H9 (cell line): ENCODE measurements around the gene MOV10L1. TPM values are rescaled to one million over a fixed set of nuclear protein-coding genes. Genes with fewer than 3 reads are reported as not detected.

Experiments
- DNase-seq: peaks from one replicate; pipeline ENCODE4 v3.0.0-alpha.2; 2017
- H2AFZ ChIP-seq: one replicate; pipeline ENCODE4 v1.6.1; 2013; ENCODE audit warnings: mild to moderate bottlenecking, low read length, control low read depth, moderate library complexity
- H2AK5ac ChIP-seq: 2 replicates; pipeline ENCODE4 v1.6.1; 2013; ENCODE audit warnings: low read length, control low read depth, mixed read lengths; ENCODE audit not compliant: insufficient read length
- H2BK120ac ChIP-seq: one replicate; pipeline ENCODE4 v1.6.1; 2013; ENCODE audit warnings: low read depth, mild to moderate bottlenecking, low read length, control low read depth, inconsistent platforms; ENCODE audit not compliant: poor library complexity, severe bottlenecking
- H2BK12ac ChIP-seq: 2 replicates; pipeline ENCODE4 v1.6.1; 2013; ENCODE audit warnings: low read length, control low read depth, mixed read lengths, low read depth; ENCODE audit not compliant: insufficient read length
- H2BK15ac ChIP-seq: 2 replicates; pipeline ENCODE4 v1.6.1; 2013; ENCODE audit warnings: low read depth, low read length, control low read depth
- H2BK20ac ChIP-seq: one replicate; pipeline ENCODE4 v1.6.1; 2013; ENCODE audit warnings: low read depth, mild to moderate bottlenecking, low read length, control low read depth, inconsistent platforms; ENCODE audit not compliant: poor library complexity, severe bottlenecking
- H2BK5ac ChIP-seq: 2 replicates; pipeline ENCODE4 v1.6.1; 2013; ENCODE audit warnings: low read length, control low read depth, mixed read lengths; ENCODE audit not compliant: insufficient read length
- H3K14ac ChIP-seq: 2 replicates; pipeline ENCODE4 v1.6.1; 2013; ENCODE audit warnings: low read length, control low read depth; ENCODE audit not compliant: insufficient read depth
- H3K18ac ChIP-seq: 2 replicates; pipeline ENCODE4 v1.6.1; 2013; ENCODE audit warnings: low read depth, mild to moderate bottlenecking, mixed read lengths, low read length, control low read depth; ENCODE audit not compliant: insufficient read length
- H3K23ac ChIP-seq: 2 replicates; pipeline ENCODE4 v1.6.1; 2013; ENCODE audit warnings: low read length, control low read depth, mixed read lengths, low read depth; ENCODE audit not compliant: insufficient read length
- H3K23me2 ChIP-seq: 2 replicates; pipeline ENCODE4 v1.6.1; 2013; ENCODE audit warnings: low read depth, mild to moderate bottlenecking, mixed read lengths, low read length, control low read depth; ENCODE audit not compliant: insufficient read length, poor library complexity, severe bottlenecking
- H3K27ac ChIP-seq: 2 replicates; pipeline ENCODE4 v1.5.1; 2013; ENCODE audit warnings: low read length, control low read depth, mixed read lengths, low read depth; ENCODE audit not compliant: insufficient read length
- H3K27me3 ChIP-seq: 2 replicates; pipeline ENCODE4 v1.6.1; 2013; ENCODE audit warnings: low read length, control low read depth, inconsistent platforms; ENCODE audit not compliant: insufficient read depth
- H3K4ac ChIP-seq: 2 replicates; pipeline ENCODE4 v1.6.1; 2013; ENCODE audit warnings: low read depth, mild to moderate bottlenecking, control low read depth, inconsistent platforms, low read length, moderate library complexity
- H3K4me1 ChIP-seq: 2 replicates; pipeline ENCODE4 v1.6.1; 2013; ENCODE audit warnings: low read length, control low read depth, inconsistent platforms; ENCODE audit not compliant: insufficient read depth
- H3K4me2 ChIP-seq: 2 replicates; pipeline ENCODE4 v1.6.1; 2013; ENCODE audit warnings: low read length, control low read depth, mixed read lengths; ENCODE audit not compliant: insufficient read length, insufficient read depth
- H3K56ac ChIP-seq: 2 replicates; pipeline ENCODE4 v1.6.1; 2013; ENCODE audit warnings: low read depth, mild to moderate bottlenecking, mixed read lengths, low read length, control low read depth; ENCODE audit not compliant: insufficient read length
- H3K79me1 ChIP-seq: 2 replicates; pipeline ENCODE4 v1.6.1; 2013; ENCODE audit warnings: low read depth, mild to moderate bottlenecking, moderate library complexity, low read length, control low read depth, inconsistent platforms; ENCODE audit not compliant: insufficient read depth, poor library complexity, severe bottlenecking
- H3K79me2 ChIP-seq: 2 replicates; pipeline ENCODE4 v1.6.1; 2013; ENCODE audit warnings: low read length, control low read depth, inconsistent platforms; ENCODE audit not compliant: insufficient read depth
- H3K9ac ChIP-seq: 2 replicates; pipeline ENCODE4 v1.6.1; 2013; ENCODE audit warnings: low read length, control low read depth, mixed read lengths; ENCODE audit not compliant: insufficient read length; ENCODE audit errors: extremely low read depth
- H3K9me3 ChIP-seq: one replicate; pipeline ENCODE4 v1.6.1; 2013; ENCODE audit warnings: low read depth, low read length, inconsistent platforms; ENCODE audit not compliant: control insufficient read depth
- H3T11ph ChIP-seq: one replicate; pipeline ENCODE4 v1.6.1; 2013; ENCODE audit warnings: mild to moderate bottlenecking, low read length, control low read depth, inconsistent platforms
- H4K20me1 ChIP-seq: one replicate; pipeline ENCODE4 v1.6.1; 2013; ENCODE audit not compliant: control insufficient read depth, insufficient read length, insufficient read depth
- H4K5ac ChIP-seq: 2 replicates; pipeline ENCODE4 v1.6.1; 2013; ENCODE audit warnings: low read depth, mild to moderate bottlenecking, mixed read lengths, low read length, control low read depth; ENCODE audit not compliant: insufficient read length
- H4K8ac ChIP-seq: replicated peaks from 2 replicates; pipeline ENCODE4 v1.6.1; 2013; ENCODE audit warnings: low read length, control low read depth, mixed read lengths, low read depth; ENCODE audit not compliant: insufficient read length
- H4K91ac ChIP-seq: 2 replicates; pipeline ENCODE4 v1.6.1; 2013; ENCODE audit warnings: low read depth, mild to moderate bottlenecking, moderate library complexity, mixed read lengths, low read length, control low read depth; ENCODE audit not compliant: insufficient read length
- H3K27ac Mint-ChIP-seq, 3 experiments: 2 replicates in 2 of 3; 3 replicates in 1 of 3; pipeline ENCODE4 v1.8.0; 2020 to 2021; ENCODE audit warnings: mixed read lengths in 3 of 3, mild to moderate bottlenecking in 1 of 3, moderate library complexity in 1 of 3
- H3K27me3 Mint-ChIP-seq: 2 replicates; pipeline ENCODE4 v1.8.0; 2021; ENCODE audit warnings: low read depth, mild to moderate bottlenecking, moderate library complexity, mixed read lengths
- H3K36me3 Mint-ChIP-seq, 3 experiments: 2 replicates in 2 of 3; 3 replicates in 1 of 3; pipeline ENCODE4 v1.8.0; 2020 to 2021; ENCODE audit warnings: low read depth in 3 of 3, mixed read lengths in 3 of 3; ENCODE audit not compliant: insufficient read depth in 1 of 3
- H3K4me1 Mint-ChIP-seq, 2 experiments: 2 replicates each; pipeline ENCODE4 v1.8.0; 2020; ENCODE audit warnings: mixed read lengths in 2 of 2
- H3K4me3 Mint-ChIP-seq, 2 experiments: 2 replicates in 1 of 2; 3 replicates in 1 of 2; pipeline ENCODE4 v1.8.0; 2020 to 2021; ENCODE audit warnings: mild to moderate bottlenecking in 2 of 2, mixed read lengths in 2 of 2, moderate library complexity in 1 of 2
- H3K9me3 Mint-ChIP-seq, 2 experiments: 2 replicates in 1 of 2; 3 replicates in 1 of 2; pipeline ENCODE4 v1.8.0; 2020; ENCODE audit warnings: mild to moderate bottlenecking in 2 of 2, mixed read lengths in 2 of 2, moderate library complexity in 1 of 2
- WGBS: extraction: QIAGEN DNeasy Blood & Tissue Kit; methylation state at CpG from one replicate; pipeline ENCODE4 v1.1.7; 2013; ENCODE audit warnings: missing lambda C conversion rate, low lambda C conversion rate, mixed read lengths; ENCODE audit not compliant: insufficient read length; ENCODE audit errors: extremely low coverage; 5-methylcytosine and 5-hydroxymethylcytosine counted together
- total RNA-seq: library from RNA; stranded (reverse); gene quantifications from 2 replicates; pipeline ENCODE4 v1.2.1, GENCODE V29; 2021
- TF ChIP-seq, protein P1 (sequence below): fragments of 200-600 bp; sonication (generic); conservative IDR thresholded peaks from 3 replicates; pipeline ENCODE4 v1.8.0; 2021; ENCODE audit warnings: antibody characterized with exemption, mild to moderate bottlenecking

Gene MOV10L1
- total RNA-seq, 1 experiment from 2014 or later, result not detected

DNA sequence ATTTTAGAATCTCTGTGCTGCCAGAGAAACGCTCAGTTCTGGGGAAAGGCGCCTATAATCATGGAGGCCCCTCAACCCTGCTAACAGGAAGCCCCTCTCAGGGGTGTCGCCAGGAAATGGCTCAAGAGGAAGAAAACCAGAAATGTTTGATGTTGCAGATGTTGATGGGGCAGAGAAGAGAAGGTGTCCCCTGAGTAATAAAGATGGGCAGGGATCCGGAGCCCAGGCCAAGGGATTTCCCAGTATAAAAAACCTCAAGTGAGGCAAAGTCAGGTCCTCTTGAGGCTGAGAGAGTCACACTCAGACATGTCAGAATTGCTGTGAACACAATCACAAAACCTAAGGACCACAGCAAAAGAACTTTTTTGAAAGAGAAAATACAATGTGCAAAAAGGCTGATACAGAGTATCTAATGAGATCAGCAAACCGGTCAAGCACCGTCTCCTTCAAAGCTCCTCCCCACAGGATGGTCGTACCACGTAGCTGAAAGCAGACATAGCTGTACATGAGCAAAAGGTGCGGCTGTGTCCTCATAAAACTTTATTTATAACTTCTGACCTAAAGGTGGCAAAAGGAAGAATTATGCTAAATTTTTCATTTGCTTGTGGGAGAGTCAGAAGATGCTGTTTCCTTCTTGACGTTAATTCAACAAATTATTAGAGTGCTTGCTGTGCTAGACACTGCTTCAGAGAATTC, 12.2 kb downstream of the MOV10L1 start:
- Histone ChIP-seq H2BK5ac (no peak overlapping the region), H3K27ac (no peak overlapping the region), H3K23ac (no peak overlapping the region), H2BK12ac (no peak overlapping the region), H4K5ac (no peak overlapping the region), H2BK15ac (no peak overlapping the region), H3K4me2 (no peak overlapping the region), H3T11ph (no peak overlapping the region), H2AK5ac (no peak overlapping the region), H2AFZ (no peak overlapping the region), H4K20me1 (no peaks in the 10 kb centered on the region), H3K79me1 (no peaks in the 10 kb centered on the region), H2BK20ac (no peak overlapping the region), H3K23me2 (no peaks in the 10 kb centered on the region), H3K18ac (no peak overlapping the region), H4K8ac (no peak overlapping the region), H3K79me2 (no peaks in the 10 kb centered on the region), H3K9me3 (no peaks in the 10 kb centered on the region), H3K4ac (no peak overlapping the region), H3K9ac (no peak overlapping the region), H3K4me1 (no peaks in the 10 kb centered on the region), H3K14ac (no peak overlapping the region), H3K27me3 (no peaks in the 10 kb centered on the region), H2BK120ac (no peak overlapping the region), H3K56ac (no peak overlapping the region), H4K91ac (no peak overlapping the region)
- H3K36me3 Mint-ChIP-seq, result no peaks in the 10 kb centered on the region
- no peaks in the 10 kb centered on the region for H3K4me1 Mint-ChIP-seq
- peak overlapping the region in 1 of 3 experiments; percentile 53; a peak in 1 of 7 replicates for H3K27ac Mint-ChIP-seq
- H3K9me3 Mint-ChIP-seq, result no peaks in the 10 kb centered on the region; a peak in 1 of 5 replicates
- H3K27me3 Mint-ChIP-seq, result peaks cover 14% of the 10 kb centered on the region
- DNase-seq, result no peak
- no peak overlapping the region for H3K4me3 Mint-ChIP-seq
- TF ChIP-seq, protein P1, sequence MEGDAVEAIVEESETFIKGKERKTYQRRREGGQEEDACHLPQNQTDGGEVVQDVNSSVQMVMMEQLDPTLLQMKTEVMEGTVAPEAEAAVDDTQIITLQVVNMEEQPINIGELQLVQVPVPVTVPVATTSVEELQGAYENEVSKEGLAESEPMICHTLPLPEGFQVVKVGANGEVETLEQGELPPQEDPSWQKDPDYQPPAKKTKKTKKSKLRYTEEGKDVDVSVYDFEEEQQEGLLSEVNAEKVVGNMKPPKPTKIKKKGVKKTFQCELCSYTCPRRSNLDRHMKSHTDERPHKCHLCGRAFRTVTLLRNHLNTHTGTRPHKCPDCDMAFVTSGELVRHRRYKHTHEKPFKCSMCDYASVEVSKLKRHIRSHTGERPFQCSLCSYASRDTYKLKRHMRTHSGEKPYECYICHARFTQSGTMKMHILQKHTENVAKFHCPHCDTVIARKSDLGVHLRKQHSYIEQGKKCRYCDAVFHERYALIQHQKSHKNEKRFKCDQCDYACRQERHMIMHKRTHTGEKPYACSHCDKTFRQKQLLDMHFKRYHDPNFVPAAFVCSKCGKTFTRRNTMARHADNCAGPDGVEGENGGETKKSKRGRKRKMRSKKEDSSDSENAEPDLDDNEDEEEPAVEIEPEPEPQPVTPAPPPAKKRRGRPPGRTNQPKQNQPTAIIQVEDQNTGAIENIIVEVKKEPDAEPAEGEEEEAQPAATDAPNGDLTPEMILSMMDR, result no peak
- no CpG with 5 or more reads among the region's 10 CpGs for WGBS
